Measurements from ENCODE around the gene NUP214. TPM values are rescaled to one million over a fixed set of nuclear protein-coding genes. Genes with fewer than 3 reads are reported as not detected.

NUP214 gene
- total RNA-seq, 6 experiments from 2014 or later, result 34.2 to 43.7 (median 39.3) TPM

GRCh38 chr9:131216806-131217205 is 91.4 kb downstream of the NUP214 start:
- H3K27ac Mint-ChIP-seq, result no peak overlapping the region
- peaks cover 31% of the 10 kb centered on the region for H3K4me1 Mint-ChIP-seq (ENCODE audit: low read depth)
- TF ChIP-seq, protein P1, sequence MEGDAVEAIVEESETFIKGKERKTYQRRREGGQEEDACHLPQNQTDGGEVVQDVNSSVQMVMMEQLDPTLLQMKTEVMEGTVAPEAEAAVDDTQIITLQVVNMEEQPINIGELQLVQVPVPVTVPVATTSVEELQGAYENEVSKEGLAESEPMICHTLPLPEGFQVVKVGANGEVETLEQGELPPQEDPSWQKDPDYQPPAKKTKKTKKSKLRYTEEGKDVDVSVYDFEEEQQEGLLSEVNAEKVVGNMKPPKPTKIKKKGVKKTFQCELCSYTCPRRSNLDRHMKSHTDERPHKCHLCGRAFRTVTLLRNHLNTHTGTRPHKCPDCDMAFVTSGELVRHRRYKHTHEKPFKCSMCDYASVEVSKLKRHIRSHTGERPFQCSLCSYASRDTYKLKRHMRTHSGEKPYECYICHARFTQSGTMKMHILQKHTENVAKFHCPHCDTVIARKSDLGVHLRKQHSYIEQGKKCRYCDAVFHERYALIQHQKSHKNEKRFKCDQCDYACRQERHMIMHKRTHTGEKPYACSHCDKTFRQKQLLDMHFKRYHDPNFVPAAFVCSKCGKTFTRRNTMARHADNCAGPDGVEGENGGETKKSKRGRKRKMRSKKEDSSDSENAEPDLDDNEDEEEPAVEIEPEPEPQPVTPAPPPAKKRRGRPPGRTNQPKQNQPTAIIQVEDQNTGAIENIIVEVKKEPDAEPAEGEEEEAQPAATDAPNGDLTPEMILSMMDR (IDR thresholded peaks at IDR 0.05), result no peak
- no peak overlapping the region for H3K4me3 Mint-ChIP-seq
- no peak for DNase-seq
- peaks cover 6% of the 10 kb centered on the region for H3K9me3 Mint-ChIP-seq
- H3K36me3 Mint-ChIP-seq (ENCODE audit: low read depth), result peaks cover 40% of the 10 kb centered on the region
- H3K27me3 Mint-ChIP-seq (ENCODE audit: insufficient read depth), result no peaks in the 10 kb centered on the region; the same call in 1 of the 2 replicates

DNA sequence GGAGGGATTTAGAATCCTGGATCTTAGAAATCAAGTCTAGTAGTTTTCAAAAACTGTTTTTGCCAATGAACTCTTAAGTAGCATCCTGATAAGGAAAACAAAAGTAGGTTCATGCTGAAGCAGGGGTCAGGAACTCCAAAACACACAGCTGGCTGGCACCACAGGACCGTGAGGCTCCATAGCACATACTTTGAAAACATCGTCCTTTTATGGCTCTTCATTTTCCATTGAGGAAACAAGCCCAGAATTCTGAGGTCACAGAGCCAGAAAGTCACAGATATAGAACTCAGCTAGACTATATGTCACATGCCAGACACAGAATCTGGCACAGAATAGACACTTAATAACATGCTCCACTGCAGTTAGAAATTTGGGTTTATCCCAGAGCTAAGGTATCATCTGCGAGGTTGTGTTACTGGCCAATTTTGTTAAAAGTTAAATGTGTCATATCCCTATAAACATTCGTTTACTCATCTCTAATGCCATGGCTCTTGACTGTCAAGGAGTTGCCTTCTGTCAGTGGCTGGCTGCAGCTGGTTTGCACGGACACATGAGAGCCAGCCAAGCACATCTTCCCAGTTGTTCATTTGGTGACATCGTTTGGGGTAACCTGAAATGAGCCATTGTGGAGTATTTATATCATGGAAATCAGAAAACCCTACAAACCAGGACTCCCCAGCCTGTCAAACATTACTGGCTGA is 92.1 kb downstream of the NUP214 start:
- H3K4me1 Mint-ChIP-seq (ENCODE audit: low read depth), result peaks cover 31% of the 10 kb centered on the region
- H3K27me3 Mint-ChIP-seq (ENCODE audit: insufficient read depth), result no peaks in the 10 kb centered on the region; the same call in 1 of the 2 replicates
- no peak for DNase-seq
- H3K4me3 Mint-ChIP-seq, result no peak overlapping the region
- H3K27ac Mint-ChIP-seq, result no peak overlapping the region
- TF ChIP-seq, protein P1 (IDR thresholded peaks at IDR 0.05), result no peak
- H3K9me3 Mint-ChIP-seq, result peaks cover under 1% of the 10 kb centered on the region
- peaks cover 38% of the 10 kb centered on the region for H3K36me3 Mint-ChIP-seq (ENCODE audit: low read depth)

- Mint-ChIP-seq H3K27ac (no peak overlapping the region), H3K9me3 (no peaks in the 10 kb centered on the region), H3K4me1 (ENCODE audit: low read depth) (peaks cover 30% of the 10 kb centered on the region), H3K27me3 (ENCODE audit: insufficient read depth) (peaks cover 2% of the 10 kb centered on the region), H3K36me3 (ENCODE audit: low read depth) (peaks cover 36% of the 10 kb centered on the region), H3K4me3 (no peak overlapping the region)
- TF ChIP-seq, protein P1 (IDR thresholded peaks at IDR 0.05), result no peak
- DNase-seq, result no peak
Measured at GRCh38 chr9:131218370-131218769, 93.0 kb downstream of the NUP214 start.

DNA sequence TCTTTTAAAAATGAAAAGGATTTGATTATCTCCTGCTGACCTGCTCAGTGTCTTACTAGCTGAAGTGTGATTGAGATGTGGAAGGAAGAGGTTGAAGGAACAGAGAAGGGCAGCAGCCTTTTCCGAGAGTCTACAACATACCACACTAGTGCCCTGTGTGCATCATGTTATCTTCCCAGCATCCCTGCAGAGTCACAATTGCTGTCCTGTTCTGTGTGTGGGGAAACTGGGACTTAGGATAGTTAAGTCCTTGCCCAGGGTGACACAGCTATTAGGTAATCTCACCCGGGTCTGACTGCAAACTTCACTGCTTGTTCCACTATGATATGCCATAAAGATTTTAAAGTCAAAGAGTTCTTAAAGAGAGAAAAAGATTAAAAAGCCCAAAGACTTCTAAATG is 95.1 kb downstream of the NUP214 start:
- peaks cover 32% of the 10 kb centered on the region for H3K36me3 Mint-ChIP-seq (ENCODE audit: low read depth)
- TF ChIP-seq, protein P1 (IDR thresholded peaks at IDR 0.05), result no peak
- no peak for DNase-seq
- H3K4me3 Mint-ChIP-seq, result no peak overlapping the region
- H3K27ac Mint-ChIP-seq, result no peak overlapping the region; the same call in 1 of the 2 replicates
- H3K4me1 Mint-ChIP-seq (ENCODE audit: low read depth), result peaks cover 15% of the 10 kb centered on the region
- H3K27me3 Mint-ChIP-seq (ENCODE audit: insufficient read depth), result peaks cover 2% of the 10 kb centered on the region; the same call in 1 of the 2 replicates
- H3K9me3 Mint-ChIP-seq, result no peaks in the 10 kb centered on the region

- peaks cover 26% of the 10 kb centered on the region for H3K36me3 Mint-ChIP-seq (ENCODE audit: low read depth)
- H3K9me3 Mint-ChIP-seq, result no peaks in the 10 kb centered on the region
- H3K4me3 Mint-ChIP-seq, result no peak overlapping the region
- peaks cover 15% of the 10 kb centered on the region for H3K4me1 Mint-ChIP-seq (ENCODE audit: low read depth)
- DNase-seq, result no peak
- H3K27me3 Mint-ChIP-seq (ENCODE audit: insufficient read depth), result peaks cover 2% of the 10 kb centered on the region; the same call in 1 of the 2 replicates
- H3K27ac Mint-ChIP-seq, result no peak overlapping the region
- TF ChIP-seq, protein P1 (IDR thresholded peaks at IDR 0.05), result no peak
Measured at GRCh38 chr9:131222460-131222859, 97.1 kb downstream of the NUP214 start.

Measured in HFFc6 (cell line).